Naive thymus-derived CD4-positive, alpha-beta T cell (primary cell): ENCODE measurements around the gene GNG11. TPM values are rescaled to one million over a fixed set of nuclear protein-coding genes. Genes with fewer than 3 reads are reported as not detected.
"Not testable (repeated sequence)": the region's sequence is repeated elsewhere in the genome, so short reads cannot be mapped to it uniquely, and the experiment has no call there.

Experiments used
- ATAC-seq: fragments of 150-1000 bp; cut with Tn5 transposase; 2 replicates; pipeline ENCODE4 v1.10.0; 2021; ENCODE audit warnings: mild to moderate bottlenecking, moderate library complexity
- CTCF ChIA-PET: fragments of 350-600 bp; sonication (Branson Sonifier 250); formaldehyde crosslinking; loops from one replicate; lab custom pipeline; 2021; ENCODE audit warnings: antibody characterized with exemption; lab: Charles Lee
- POLR2A ChIA-PET: fragments of 350-600 bp; sonication (Branson Sonifier 250); formaldehyde crosslinking; loops from one replicate; lab custom pipeline; 2021; ENCODE audit warnings: antibody characterized with exemption, inconsistent platforms; lab: Charles Lee
- DNase-seq, 9 donors: peaks; one replicate each; pipeline versions ENCODE4 v3.0.0 to v3.0.0-alpha.2; 2020 to 2022; ENCODE audit warnings: mixed read lengths in 1 of 9
- H3K27ac ChIP-seq: one replicate; pipeline ENCODE4 v1.7.0; 2013; ENCODE audit warnings: mild to moderate bottlenecking, low read depth, low read length, moderate library complexity
- H3K27me3 ChIP-seq, 2 donors: one replicate each; pipeline ENCODE4 v1.7.0; 2013; ENCODE audit warnings: low read length in 2 of 2, mild to moderate bottlenecking in 2 of 2, moderate library complexity in 2 of 2; ENCODE audit not compliant: control insufficient read depth in 2 of 2, insufficient read depth in 2 of 2
- H3K36me3 ChIP-seq, 3 experiments: 1 replicate in 2 of 3; 2 replicates in 1 of 3; pipeline ENCODE4 v1.7.0; 2013; ENCODE audit warnings: low read length in 3 of 3, mild to moderate bottlenecking in 3 of 3, moderate library complexity in 1 of 3; ENCODE audit not compliant: insufficient read depth in 3 of 3, control insufficient read depth in 2 of 3
- H3K4me1 ChIP-seq, 2 donors: one replicate each; pipeline ENCODE4 v1.7.0; 2013; ENCODE audit warnings: low read length in 2 of 2, mild to moderate bottlenecking in 2 of 2, moderate library complexity in 1 of 2; ENCODE audit not compliant: control insufficient read depth in 2 of 2, insufficient read depth in 2 of 2
- H3K4me3 ChIP-seq: 2 replicates; pipeline ENCODE4 v1.7.0; 2013; ENCODE audit warnings: mild to moderate bottlenecking, low read length
- H3K9me3 ChIP-seq, 3 experiments: 1 replicate in 2 of 3; 2 replicates in 1 of 3; pipeline ENCODE4 v1.7.0; 2013; ENCODE audit warnings: low read length in 3 of 3; ENCODE audit not compliant: control insufficient read depth in 2 of 3
- H3K27ac Mint-ChIP-seq, 9 donors: one replicate each; pipeline ENCODE4 v1.8.0; 2020 to 2022; ENCODE audit warnings: mixed read lengths in 9 of 9, mild to moderate bottlenecking in 8 of 9, moderate library complexity in 5 of 9, inconsistent platforms in 2 of 9
- H3K27me3 Mint-ChIP-seq, 5 donors: one replicate each; pipeline ENCODE4 v1.8.0; 2021 to 2022; ENCODE audit warnings: mixed read lengths in 5 of 5, mild to moderate bottlenecking in 1 of 5
- H3K36me3 Mint-ChIP-seq, 5 donors: one replicate each; pipeline ENCODE4 v1.8.0; 2020 to 2022; ENCODE audit warnings: mixed read lengths in 5 of 5, mild to moderate bottlenecking in 3 of 5, inconsistent platforms in 1 of 5
- H3K4me1 Mint-ChIP-seq, 7 donors: one replicate each; pipeline ENCODE4 v1.8.0; 2020 to 2022; ENCODE audit warnings: mixed read lengths in 7 of 7, mild to moderate bottlenecking in 3 of 7, inconsistent platforms in 1 of 7
- H3K4me3 Mint-ChIP-seq, 10 donors: one replicate each; pipeline ENCODE4 v1.8.0; 2020 to 2022; ENCODE audit warnings: mild to moderate bottlenecking in 10 of 10, mixed read lengths in 10 of 10, moderate library complexity in 6 of 10, inconsistent platforms in 2 of 10
- H3K9me3 Mint-ChIP-seq, 11 donors: one replicate each; pipeline ENCODE4 v1.8.0; 2020 to 2022; ENCODE audit warnings: mixed read lengths in 11 of 11, mild to moderate bottlenecking in 4 of 11, inconsistent platforms in 1 of 11, moderate library complexity in 1 of 11
- intact Hi-C, 2 donors: fragments of 100-400 bp; cut with micrococcal nuclease; formaldehyde crosslinking; loops; one replicate each; pipeline ENCODE4 v1.15.1; 2023
- polyA plus RNA-seq, 2 donors: library from polyadenylated mRNA; unstranded; fragments of 300-500 nt; fragmentation: Illumina TruSeq; gene quantifications; one replicate each; pipeline ENCODE4 v1.2.3, GENCODE V29; 2021
- total RNA-seq, 6 experiments: library from RNA in 5 of 6; stranded (reverse) in 5 of 6; gene quantifications; 1 replicate in 5 of 6; 2 replicates in 1 of 6; pipeline ENCODE4 v1.2.3 and lab custom pipeline; 2021 to 2026

The GNG11 gene
- total and polyA plus RNA-seq, 7 experiments from 2014 or later, result 0.96 TPM; not detected in 6

- H3K4me1 ChIP-seq, H3K36me3 Mint-ChIP-seq, H3K36me3 ChIP-seq, H3K4me1 Mint-ChIP-seq, H3K27me3 ChIP-seq, DNase-seq, CTCF ChIA-PET, POLR2A ChIA-PET, H3K27ac ChIP-seq, H3K9me3 ChIP-seq, H3K4me3 ChIP-seq, H3K9me3 Mint-ChIP-seq, H3K27ac Mint-ChIP-seq, ATAC-seq, intact Hi-C loops, H3K4me3 Mint-ChIP-seq: not testable (repeated sequence)
- H3K27me3 Mint-ChIP-seq, result peaks cover 6 to 24% (median 12%) of the 10 kb centered on the region in 5 donors
Measured at GRCh38 chr7:93911242-93911641, 10.3 kb upstream of the GNG11 start.

DNA sequence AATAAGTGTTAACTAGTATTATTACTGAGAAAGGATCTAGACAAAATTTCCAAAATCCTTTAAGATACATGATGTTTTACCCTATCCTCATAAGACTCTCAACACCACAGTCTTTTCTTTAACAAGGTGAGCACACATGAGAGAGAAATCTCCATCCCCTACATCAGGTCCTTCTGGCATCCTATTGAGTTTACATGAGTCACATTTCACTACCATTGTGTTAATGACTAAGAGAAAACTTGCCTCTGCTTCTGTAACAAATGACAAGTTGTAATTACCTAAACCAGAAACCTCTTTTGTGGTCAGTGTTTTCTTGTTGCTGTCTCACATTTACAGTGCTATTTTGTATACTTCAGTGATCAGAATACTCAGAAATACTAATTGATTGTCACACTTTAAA lies 9.9 kb upstream of the GNG11 start:
- intact Hi-C loops, H3K4me1 Mint-ChIP-seq, POLR2A ChIA-PET, H3K27me3 ChIP-seq, H3K4me3 Mint-ChIP-seq, DNase-seq, CTCF ChIA-PET, H3K36me3 Mint-ChIP-seq, H3K9me3 Mint-ChIP-seq, H3K9me3 ChIP-seq, H3K27ac ChIP-seq, H3K4me3 ChIP-seq, H3K27ac Mint-ChIP-seq, ATAC-seq, H3K36me3 ChIP-seq, H3K4me1 ChIP-seq: not testable (repeated sequence)
- peaks cover 10 to 20% (median 14%) of the 10 kb centered on the region in 5 donors for H3K27me3 Mint-ChIP-seq

GRCh38 chr7:93913197-93913596 lies 8.3 kb upstream of the GNG11 start:
- ChIA-PET CTCF (interaction anchor here (1.1 kb wide), 1 partner anchor 10 kb away, joined by 4 read pairs; no protein-coding TSS in a partner anchor), POLR2A (no interaction called here)
- H3K27me3 Mint-ChIP-seq, result peaks cover 10 to 25% (median 22%) of the 10 kb centered on the region in 5 donors
- Histone ChIP-seq H3K36me3 (no peaks in the 10 kb centered on the region), H3K9me3 (no peaks in the 10 kb centered on the region), H3K27me3 (no peaks in the 10 kb centered on the region), H3K4me3 (no peak overlapping the region), H3K4me1 (no peaks in the 10 kb centered on the region), H3K27ac (no peak overlapping the region)
- no peak overlapping the region for H3K27ac Mint-ChIP-seq
- H3K4me1 Mint-ChIP-seq, result no peaks in the 10 kb centered on the region
- H3K9me3 Mint-ChIP-seq, result peaks cover 0 to 1% (median 0%) of the 10 kb centered on the region in 11 donors
- intact Hi-C loops, result no loop called here
- DNase-seq, result no peak
- no peak overlapping the region for H3K4me3 Mint-ChIP-seq
- ATAC-seq, result no peak
- H3K36me3 Mint-ChIP-seq, result no peaks in the 10 kb centered on the region

- H3K27me3 Mint-ChIP-seq, result peaks cover 10 to 25% (median 23%) of the 10 kb centered on the region in 5 donors
- DNase-seq (no peak), ATAC-seq (no peak)
- no peak overlapping the region for H3K4me3 ChIP-seq
- intact Hi-C loops, result no loop called here
- H3K4me3 Mint-ChIP-seq, result no peak overlapping the region
- no peaks in the 10 kb centered on the region for H3K4me1 ChIP-seq
- H3K27me3 ChIP-seq, result no peaks in the 10 kb centered on the region
- no peaks in the 10 kb centered on the region for H3K36me3 Mint-ChIP-seq
- ChIA-PET POLR2A (no interaction called here), CTCF (interaction anchor here (1.1 kb wide), 1 partner anchor 11 kb away, joined by 4 read pairs; no protein-coding TSS in a partner anchor)
- H3K9me3 Mint-ChIP-seq, result peaks cover 0 to 1% (median 0%) of the 10 kb centered on the region in 11 donors
- H3K36me3 ChIP-seq, result no peaks in the 10 kb centered on the region
- no peak overlapping the region for H3K27ac ChIP-seq
- H3K4me1 Mint-ChIP-seq, result no peaks in the 10 kb centered on the region
- no peak overlapping the region for H3K27ac Mint-ChIP-seq
- no peaks in the 10 kb centered on the region for H3K9me3 ChIP-seq
Measured at GRCh38 chr7:93914581-93915066, 6.9 kb upstream of the GNG11 start.

DNA sequence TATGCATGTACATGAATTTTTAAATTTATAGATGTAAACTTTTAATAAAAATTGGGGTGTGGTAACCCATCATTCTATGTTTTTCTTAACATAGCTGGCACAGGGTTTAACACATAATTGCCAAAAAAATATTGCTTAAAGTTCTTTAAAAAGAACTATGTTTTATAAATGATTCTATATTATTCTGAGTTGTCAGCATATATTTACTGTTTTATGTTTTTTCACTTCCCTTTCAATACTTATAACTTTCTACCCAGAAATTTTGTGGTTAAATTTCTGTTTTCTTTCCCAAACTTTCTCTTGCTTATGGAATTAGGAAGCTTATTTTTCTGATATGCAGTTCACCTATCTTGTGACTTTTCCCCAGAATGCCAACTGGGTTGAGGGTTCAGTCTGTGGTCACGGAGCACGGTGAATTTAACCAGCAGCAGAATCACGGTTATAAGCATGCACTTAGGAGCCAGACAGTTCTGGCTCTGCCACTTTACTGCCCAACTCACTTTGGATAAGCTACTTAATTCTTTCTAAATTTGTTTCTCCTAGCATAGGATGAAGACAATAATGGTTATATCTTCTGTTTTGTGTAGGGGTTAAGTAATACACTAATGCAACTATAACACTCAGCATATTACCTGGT lies 6.2 kb upstream of the GNG11 start:
- ATAC-seq, H3K36me3 ChIP-seq, H3K9me3 Mint-ChIP-seq, H3K4me1 ChIP-seq, H3K36me3 Mint-ChIP-seq, intact Hi-C loops, H3K27ac ChIP-seq, H3K4me3 ChIP-seq, H3K27ac Mint-ChIP-seq, H3K9me3 ChIP-seq, H3K4me3 Mint-ChIP-seq, DNase-seq, H3K4me1 Mint-ChIP-seq, CTCF ChIA-PET, H3K27me3 ChIP-seq, POLR2A ChIA-PET: not testable (repeated sequence)
- peaks cover 12 to 29% (median 26%) of the 10 kb centered on the region in 5 donors for H3K27me3 Mint-ChIP-seq

GRCh38 chr7:93915888-93916287 lies 5.6 kb upstream of the GNG11 start:
- POLR2A ChIA-PET, CTCF ChIA-PET, DNase-seq, intact Hi-C loops, H3K27ac Mint-ChIP-seq, ATAC-seq, H3K4me1 Mint-ChIP-seq, H3K4me1 ChIP-seq, H3K4me3 Mint-ChIP-seq, H3K9me3 Mint-ChIP-seq, H3K27ac ChIP-seq, H3K36me3 ChIP-seq, H3K4me3 ChIP-seq, H3K36me3 Mint-ChIP-seq, H3K9me3 ChIP-seq, H3K27me3 ChIP-seq: not testable (repeated sequence)
- peaks cover 18 to 35% (median 31%) of the 10 kb centered on the region in 5 donors for H3K27me3 Mint-ChIP-seq

- H3K27me3 ChIP-seq, H3K9me3 Mint-ChIP-seq, CTCF ChIA-PET, H3K4me3 ChIP-seq, H3K4me1 ChIP-seq, ATAC-seq, DNase-seq, POLR2A ChIA-PET, H3K4me1 Mint-ChIP-seq, H3K9me3 ChIP-seq, intact Hi-C loops, H3K27ac ChIP-seq, H3K36me3 ChIP-seq, H3K4me3 Mint-ChIP-seq, H3K36me3 Mint-ChIP-seq, H3K27ac Mint-ChIP-seq: not testable (repeated sequence)
- H3K27me3 Mint-ChIP-seq, result peaks cover 20 to 39% (median 35%) of the 10 kb centered on the region in 5 donors
Measured at GRCh38 chr7:93916315-93916714, 5.2 kb upstream of the GNG11 start.
